Thyroid gland (tissue), 4 donors: Measurements from ENCODE around the gene RHOG.

Experiments
- CTCF ChIP-seq, 6 experiments: fragments of 200-600 bp in 3 of 6; fragments of 450-650 bp in 3 of 6; sonication (generic) in 3 of 6; IDR thresholded peaks; one replicate each; pipeline ENCODE4 v1.5.1; 2016 to 2019; ENCODE audit warnings: antibody characterized with exemption in 6 of 6, mild to moderate bottlenecking in 2 of 6, inconsistent platforms in 1 of 6, moderate library complexity in 1 of 6
- POLR2A ChIP-seq, 2 donors: fragments of 450-650 bp; IDR thresholded peaks; one replicate each; pipeline ENCODE4 v1.6.1; 2017; ENCODE audit warnings: antibody characterized with exemption in 2 of 2, mild to moderate bottlenecking in 2 of 2, moderate library complexity in 1 of 2

GRCh38 chr11:3849297-3849874 lies 8.6 kb upstream of the RHOG start:
- TF ChIP-seq CTCF (IDR thresholded peaks at IDR 0.05) (peak in 5 of 6 experiments; percentile 33 to 75 (median 70)), POLR2A (IDR thresholded peaks at IDR 0.05) (no peak)
